Measurements from ENCODE around the gene CLCN6. TPM values are rescaled to one million over a fixed set of nuclear protein-coding genes. Genes with fewer than 3 reads are reported as not detected.
"Not testable (repeated sequence)": the region's sequence is repeated elsewhere in the genome, so short reads cannot be mapped to it uniquely, and the experiment has no call there.

Gene CLCN6
- total and polyA plus RNA-seq, 4 donors: 16.5 to 49.3 (median 27.0) TPM

- 36% methylated on average over 6 of the region's 6 CpGs for WGBS (ENCODE audit: insufficient coverage)
- Histone ChIP-seq H3K4me1 (ENCODE audit: control insufficient read depth, insufficient read depth, low read length) (peaks cover 34% of the 10 kb centered on the region), H3K9me3 (ENCODE audit: control insufficient read depth, insufficient read depth, low read length) (no peaks in the 10 kb centered on the region), H3K4me3 (ENCODE audit: low read depth, low read length) (peak overlapping the region; percentile 58), H3K27ac (ENCODE audit: low read depth, low read length) (peak overlapping the region; percentile 95), H3K27me3 (ENCODE audit: control insufficient read depth, insufficient read depth, low read length) (no peaks in the 10 kb centered on the region), H3K36me3 (ENCODE audit: control insufficient read depth, insufficient read depth, low read length) (peaks cover 39% of the 10 kb centered on the region)
- DNase-seq (ENCODE audit: low read depth in 4 of 6, low spot score in 6 of 6): no peak
Measured at GRCh38 chr1:11802616-11802972, 3.4 kb upstream of the CLCN6 start.

GRCh38 chr1:11802973-11803885 is 2.8 kb upstream of the CLCN6 start:
- peak overlapping the region; percentile 58 for H3K4me3 ChIP-seq (ENCODE audit: low read depth, low read length)
- WGBS (ENCODE audit: insufficient coverage): 18% methylated on average over 28 of the region's 28 CpGs
- DNase-seq (ENCODE audit: low read depth in 4 of 6, low spot score in 6 of 6): peak in 3 of 6 donors; percentile 47 to 90 (median 85)
- no peaks in the 10 kb centered on the region for H3K27me3 ChIP-seq (ENCODE audit: control insufficient read depth, insufficient read depth, low read length)
- no peaks in the 10 kb centered on the region for H3K9me3 ChIP-seq (ENCODE audit: control insufficient read depth, insufficient read depth, low read length)
- peaks cover 34% of the 10 kb centered on the region for H3K4me1 ChIP-seq (ENCODE audit: control insufficient read depth, insufficient read depth, low read length)
- H3K36me3 ChIP-seq (ENCODE audit: control insufficient read depth, insufficient read depth, low read length): peaks cover 39% of the 10 kb centered on the region
- H3K27ac ChIP-seq (ENCODE audit: low read depth, low read length): peak overlapping the region; percentile 95

GRCh38 chr1:11803924-11804665 is 1.9 kb upstream of the CLCN6 start:
- peaks cover 34% of the 10 kb centered on the region for H3K4me1 ChIP-seq (ENCODE audit: control insufficient read depth, insufficient read depth, low read length)
- 72% methylated on average over 5 of the region's 9 CpGs for WGBS (ENCODE audit: insufficient coverage)
- peak overlapping the region; percentile 94 for H3K4me3 ChIP-seq (ENCODE audit: low read depth, low read length)
- H3K36me3 ChIP-seq (ENCODE audit: control insufficient read depth, insufficient read depth, low read length): peaks cover 36% of the 10 kb centered on the region
- not testable (repeated sequence) for H3K9me3 ChIP-seq (ENCODE audit: control insufficient read depth, insufficient read depth, low read length); H3K27me3 ChIP-seq (ENCODE audit: control insufficient read depth, insufficient read depth, low read length); DNase-seq (ENCODE audit: low read depth in 4 of 6, low spot score in 6 of 6)
- H3K27ac ChIP-seq (ENCODE audit: low read depth, low read length): peak overlapping the region; percentile 95

GRCh38 chr1:11804666-11805421 is 1.1 kb upstream of the CLCN6 start:
- WGBS (ENCODE audit: insufficient coverage): 10% methylated on average over 12 of the region's 17 CpGs
- H3K27ac ChIP-seq (ENCODE audit: low read depth, low read length): peak overlapping the region; percentile 95
- H3K4me3 ChIP-seq (ENCODE audit: low read depth, low read length): peak overlapping the region; percentile 94
- peaks cover 33% of the 10 kb centered on the region for H3K36me3 ChIP-seq (ENCODE audit: control insufficient read depth, insufficient read depth, low read length)
- no peaks in the 10 kb centered on the region for H3K9me3 ChIP-seq (ENCODE audit: control insufficient read depth, insufficient read depth, low read length)
- peak in 2 of 6 donors; percentile 28 to 74 for DNase-seq (ENCODE audit: low read depth in 4 of 6, low spot score in 6 of 6)
- peaks cover 34% of the 10 kb centered on the region for H3K4me1 ChIP-seq (ENCODE audit: control insufficient read depth, insufficient read depth, low read length)
- no peaks in the 10 kb centered on the region for H3K27me3 ChIP-seq (ENCODE audit: control insufficient read depth, insufficient read depth, low read length)

DNA sequence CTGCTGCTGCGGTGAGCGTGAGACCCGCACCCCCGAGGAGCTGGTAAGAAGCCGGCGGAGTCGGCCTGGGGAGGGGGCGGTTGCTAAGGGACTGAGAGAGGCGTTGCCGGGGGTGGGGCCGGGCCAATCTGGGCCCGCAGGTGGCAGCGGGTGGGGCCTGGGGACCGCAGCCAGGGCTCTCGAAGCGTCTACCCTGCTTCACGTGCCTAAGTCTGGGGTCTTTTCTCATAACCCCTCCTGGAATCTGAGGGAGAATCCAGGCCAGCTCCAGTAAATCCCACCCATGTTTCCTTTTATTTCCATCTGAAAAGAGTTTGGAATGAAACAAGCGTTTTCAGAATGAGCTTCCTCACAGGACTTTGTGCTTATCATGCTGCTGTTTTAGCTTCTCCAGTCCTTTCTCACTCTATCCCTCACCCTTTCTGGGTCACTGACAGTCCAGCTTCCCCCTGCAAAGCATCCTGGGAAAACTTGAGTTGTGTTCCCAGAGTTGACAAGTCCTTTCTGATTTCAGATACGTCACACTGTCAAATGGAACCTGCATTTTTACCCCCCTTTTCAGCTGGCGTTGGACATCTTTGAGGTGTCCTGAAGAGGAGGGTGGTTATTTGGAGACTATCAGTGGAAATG is 431 bp downstream of the CLCN6 start:
- Histone ChIP-seq H3K36me3 (ENCODE audit: control insufficient read depth, insufficient read depth, low read length) (peaks cover 30% of the 10 kb centered on the region), H3K4me1 (ENCODE audit: control insufficient read depth, insufficient read depth, low read length) (peaks cover 34% of the 10 kb centered on the region), H3K27ac (ENCODE audit: low read depth, low read length) (peak overlapping the region; percentile 95), H3K27me3 (ENCODE audit: control insufficient read depth, insufficient read depth, low read length) (no peaks in the 10 kb centered on the region), H3K9me3 (ENCODE audit: control insufficient read depth, insufficient read depth, low read length) (no peaks in the 10 kb centered on the region), H3K4me3 (ENCODE audit: low read depth, low read length) (peak overlapping the region; percentile 94)
- WGBS (ENCODE audit: insufficient coverage): 0% methylated on average over 18 of the region's 20 CpGs
- no peak for DNase-seq (ENCODE audit: low read depth in 4 of 6, low spot score in 6 of 6)

- no CpG with 5 or more reads among the region's 2 CpGs for WGBS (ENCODE audit: insufficient coverage)
- Histone ChIP-seq H3K27ac (ENCODE audit: low read depth, low read length) (peak overlapping the region; percentile 95), H3K36me3 (ENCODE audit: control insufficient read depth, insufficient read depth, low read length) (peaks cover 32% of the 10 kb centered on the region), H3K4me3 (ENCODE audit: low read depth, low read length) (peak overlapping the region; percentile 94), H3K27me3 (ENCODE audit: control insufficient read depth, insufficient read depth, low read length) (no peaks in the 10 kb centered on the region), H3K4me1 (ENCODE audit: control insufficient read depth, insufficient read depth, low read length) (peaks cover 34% of the 10 kb centered on the region), H3K9me3 (ENCODE audit: control insufficient read depth, insufficient read depth, low read length) (no peaks in the 10 kb centered on the region)
- DNase-seq (ENCODE audit: low read depth in 4 of 6, low spot score in 6 of 6): no peak
Measured at GRCh38 chr1:11807133-11807532, 1.1 kb downstream of the CLCN6 start.

DNA sequence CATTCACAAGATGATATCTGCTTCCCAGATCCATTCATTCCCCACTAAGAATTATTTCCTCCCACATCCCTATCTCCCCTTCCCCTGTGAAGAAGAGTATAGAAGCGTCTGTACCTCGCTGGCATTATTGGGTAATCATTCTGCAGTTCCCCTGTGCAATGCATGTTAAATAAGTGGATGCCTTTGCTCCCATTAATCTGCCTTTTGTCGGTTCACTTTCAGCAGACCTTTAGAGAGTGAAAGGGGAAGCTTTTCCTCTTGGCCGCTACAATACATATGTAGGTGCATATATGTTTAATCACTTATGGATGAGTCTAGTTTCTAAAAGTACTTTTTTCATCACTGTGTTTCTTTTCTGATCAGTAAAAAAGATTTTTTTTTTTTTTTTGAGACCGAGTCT is 7.0 kb downstream of the CLCN6 start:
- WGBS (ENCODE audit: insufficient coverage): no CpG with 5 or more reads among the region's 5 CpGs
- Histone ChIP-seq H3K4me3 (ENCODE audit: low read depth, low read length) (no peak overlapping the region), H3K36me3 (ENCODE audit: control insufficient read depth, insufficient read depth, low read length) (peaks cover 48% of the 10 kb centered on the region), H3K9me3 (ENCODE audit: control insufficient read depth, insufficient read depth, low read length) (no peaks in the 10 kb centered on the region), H3K27ac (ENCODE audit: low read depth, low read length) (no peak overlapping the region), H3K27me3 (ENCODE audit: control insufficient read depth, insufficient read depth, low read length) (no peaks in the 10 kb centered on the region), H3K4me1 (ENCODE audit: control insufficient read depth, insufficient read depth, low read length) (no peaks in the 10 kb centered on the region)
- no peak for DNase-seq (ENCODE audit: low read depth in 4 of 6, low spot score in 6 of 6)

- H3K27me3 ChIP-seq (ENCODE audit: control insufficient read depth, insufficient read depth, low read length): no peaks in the 10 kb centered on the region
- no peak overlapping the region for H3K4me3 ChIP-seq (ENCODE audit: low read depth, low read length)
- no peak for DNase-seq (ENCODE audit: low read depth in 4 of 6, low spot score in 6 of 6)
- H3K9me3 ChIP-seq (ENCODE audit: control insufficient read depth, insufficient read depth, low read length): no peaks in the 10 kb centered on the region
- H3K27ac ChIP-seq (ENCODE audit: low read depth, low read length): no peak overlapping the region
- WGBS (ENCODE audit: insufficient coverage): 98% methylated on average over 12 of the region's 12 CpGs
- peaks cover 45% of the 10 kb centered on the region for H3K36me3 ChIP-seq (ENCODE audit: control insufficient read depth, insufficient read depth, low read length)
- H3K4me1 ChIP-seq (ENCODE audit: control insufficient read depth, insufficient read depth, low read length): no peaks in the 10 kb centered on the region
Measured at GRCh38 chr1:11817192-11817591, 11.2 kb downstream of the CLCN6 start.

DNA sequence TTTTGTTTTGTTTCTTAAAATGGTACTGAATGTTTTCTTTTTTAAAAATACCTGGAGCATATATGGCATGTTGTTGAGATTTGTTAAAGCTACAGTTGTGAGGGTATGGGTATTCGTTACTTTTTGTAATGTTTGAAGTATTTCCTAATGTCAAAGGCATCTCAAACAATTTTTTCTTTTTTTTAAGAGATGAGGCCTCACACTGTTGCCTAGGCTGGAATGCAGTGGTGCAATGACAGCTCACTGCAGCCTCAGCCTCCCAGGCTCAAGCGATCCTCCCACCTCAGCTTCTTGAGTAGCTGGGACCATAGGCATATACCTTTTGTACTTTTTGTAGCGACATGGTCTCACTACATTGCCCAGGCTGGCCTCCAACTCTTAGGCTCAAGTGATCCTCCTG is 16.1 kb downstream of the CLCN6 start:
- DNase-seq (ENCODE audit: low read depth in 4 of 6, low spot score in 6 of 6): no peak
- Histone ChIP-seq H3K27me3 (ENCODE audit: control insufficient read depth, insufficient read depth, low read length) (no peaks in the 10 kb centered on the region), H3K4me3 (ENCODE audit: low read depth, low read length) (no peak overlapping the region), H3K9me3 (ENCODE audit: control insufficient read depth, insufficient read depth, low read length) (no peaks in the 10 kb centered on the region), H3K36me3 (ENCODE audit: control insufficient read depth, insufficient read depth, low read length) (peaks cover 68% of the 10 kb centered on the region), H3K27ac (ENCODE audit: low read depth, low read length) (no peak overlapping the region), H3K4me1 (ENCODE audit: control insufficient read depth, insufficient read depth, low read length) (no peaks in the 10 kb centered on the region)
- WGBS (ENCODE audit: insufficient coverage): 100% methylated on average over 1 of the region's 3 CpGs

All from spinal cord (tissue), 10 donors.